ENCODE data around the gene FXR2. TPM values are rescaled to one million over a fixed set of nuclear protein-coding genes. Genes with fewer than 3 reads are reported as not detected.

Gene FXR2
- total RNA-seq, 1 donor from 2014 or later: 108 TPM

DNA sequence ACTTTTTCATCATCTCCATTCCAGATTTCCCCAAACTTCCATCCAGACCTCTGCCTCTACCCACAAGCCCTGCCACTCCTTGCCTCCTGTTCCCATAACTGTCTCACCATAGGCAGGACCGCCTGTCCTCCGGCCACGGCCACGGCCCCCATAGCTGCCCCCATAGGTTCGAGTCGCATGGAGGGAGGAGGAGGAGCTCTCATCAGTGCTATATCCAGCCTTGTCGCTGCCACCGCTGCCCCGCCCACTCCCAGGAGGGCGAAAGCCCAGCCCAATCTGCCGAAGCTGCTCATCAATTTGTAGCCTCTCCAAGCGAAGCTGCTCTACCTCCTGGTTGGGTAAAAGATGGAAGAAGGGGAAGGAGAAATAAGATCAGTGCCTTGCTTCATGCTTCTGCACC, 21.4 kb downstream of the FXR2 start:
- DNase-seq: peak; percentile 64
- Mint-ChIP-seq H3K27ac (ENCODE audit: unreplicated experiment) (peak overlapping the region; percentile 34), H3K27me3 (ENCODE audit: unreplicated experiment) (peaks cover 7% of the 10 kb centered on the region), H3K36me3 (ENCODE audit: unreplicated experiment) (peaks cover under 1% of the 10 kb centered on the region), H3K9me3 (ENCODE audit: unreplicated experiment) (no peaks in the 10 kb centered on the region), H3K4me3 (ENCODE audit: unreplicated experiment) (peak overlapping the region; percentile 17), H3K4me1 (ENCODE audit: low read depth, unreplicated experiment) (peaks cover 15% of the 10 kb centered on the region)
- TF ChIP-seq, protein P1, sequence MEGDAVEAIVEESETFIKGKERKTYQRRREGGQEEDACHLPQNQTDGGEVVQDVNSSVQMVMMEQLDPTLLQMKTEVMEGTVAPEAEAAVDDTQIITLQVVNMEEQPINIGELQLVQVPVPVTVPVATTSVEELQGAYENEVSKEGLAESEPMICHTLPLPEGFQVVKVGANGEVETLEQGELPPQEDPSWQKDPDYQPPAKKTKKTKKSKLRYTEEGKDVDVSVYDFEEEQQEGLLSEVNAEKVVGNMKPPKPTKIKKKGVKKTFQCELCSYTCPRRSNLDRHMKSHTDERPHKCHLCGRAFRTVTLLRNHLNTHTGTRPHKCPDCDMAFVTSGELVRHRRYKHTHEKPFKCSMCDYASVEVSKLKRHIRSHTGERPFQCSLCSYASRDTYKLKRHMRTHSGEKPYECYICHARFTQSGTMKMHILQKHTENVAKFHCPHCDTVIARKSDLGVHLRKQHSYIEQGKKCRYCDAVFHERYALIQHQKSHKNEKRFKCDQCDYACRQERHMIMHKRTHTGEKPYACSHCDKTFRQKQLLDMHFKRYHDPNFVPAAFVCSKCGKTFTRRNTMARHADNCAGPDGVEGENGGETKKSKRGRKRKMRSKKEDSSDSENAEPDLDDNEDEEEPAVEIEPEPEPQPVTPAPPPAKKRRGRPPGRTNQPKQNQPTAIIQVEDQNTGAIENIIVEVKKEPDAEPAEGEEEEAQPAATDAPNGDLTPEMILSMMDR (IDR thresholded peaks at IDR 0.05; ENCODE audit: partially characterized antibody, unreplicated experiment): no peak

- TF ChIP-seq, protein P1 (IDR thresholded peaks at IDR 0.05; ENCODE audit: partially characterized antibody, unreplicated experiment): no peak
- peaks cover 15% of the 10 kb centered on the region for H3K4me1 Mint-ChIP-seq (ENCODE audit: low read depth, unreplicated experiment)
- H3K27me3 Mint-ChIP-seq (ENCODE audit: unreplicated experiment): peaks cover 7% of the 10 kb centered on the region
- no peaks in the 10 kb centered on the region for H3K36me3 Mint-ChIP-seq (ENCODE audit: unreplicated experiment)
- no peak overlapping the region for H3K4me3 Mint-ChIP-seq (ENCODE audit: unreplicated experiment)
- peaks cover 1% of the 10 kb centered on the region for H3K9me3 Mint-ChIP-seq (ENCODE audit: unreplicated experiment)
- DNase-seq: no peak
- H3K27ac Mint-ChIP-seq (ENCODE audit: unreplicated experiment): no peak overlapping the region
Observed at GRCh38 chr17:7592422-7593021, 22.2 kb downstream of the FXR2 start.

- H3K36me3 Mint-ChIP-seq (ENCODE audit: unreplicated experiment): no peaks in the 10 kb centered on the region
- TF ChIP-seq, protein P1 (IDR thresholded peaks at IDR 0.05; ENCODE audit: partially characterized antibody, unreplicated experiment): no peak
- peaks cover 15% of the 10 kb centered on the region for H3K4me1 Mint-ChIP-seq (ENCODE audit: low read depth, unreplicated experiment)
- peaks cover 1% of the 10 kb centered on the region for H3K9me3 Mint-ChIP-seq (ENCODE audit: unreplicated experiment)
- peaks cover 7% of the 10 kb centered on the region for H3K27me3 Mint-ChIP-seq (ENCODE audit: unreplicated experiment)
- no peak for DNase-seq
- H3K4me3 Mint-ChIP-seq (ENCODE audit: unreplicated experiment): no peak overlapping the region
- no peak overlapping the region for H3K27ac Mint-ChIP-seq (ENCODE audit: unreplicated experiment)
Observed at GRCh38 chr17:7591596-7591995, 23.1 kb downstream of the FXR2 start.

DNA sequence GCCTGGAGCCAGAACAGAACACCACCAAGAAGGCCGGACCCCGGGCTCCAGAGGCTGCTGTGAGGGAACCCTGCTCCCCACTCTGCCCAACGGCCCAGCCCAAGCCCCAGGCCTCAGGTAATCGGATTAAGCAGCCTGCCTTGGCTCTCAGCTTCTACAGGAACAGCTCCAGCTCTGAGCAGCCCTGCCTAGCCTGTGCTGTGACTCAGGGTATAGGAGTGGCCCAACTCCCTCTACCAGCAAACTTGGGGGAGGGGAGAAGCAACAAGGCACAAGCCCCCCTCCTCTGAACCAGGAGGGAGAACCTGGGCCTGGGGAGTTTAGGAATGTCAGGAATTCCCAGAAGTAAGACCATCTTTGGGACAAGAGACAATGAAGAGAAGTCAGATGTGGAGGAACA, 24.0 kb downstream of the FXR2 start:
- DNase-seq: no peak
- Mint-ChIP-seq H3K9me3 (ENCODE audit: unreplicated experiment) (peaks cover 1% of the 10 kb centered on the region), H3K36me3 (ENCODE audit: unreplicated experiment) (no peaks in the 10 kb centered on the region), H3K27ac (ENCODE audit: unreplicated experiment) (peak overlapping the region; percentile 59), H3K27me3 (ENCODE audit: unreplicated experiment) (peaks cover 7% of the 10 kb centered on the region), H3K4me3 (ENCODE audit: unreplicated experiment) (no peak overlapping the region), H3K4me1 (ENCODE audit: low read depth, unreplicated experiment) (peaks cover 15% of the 10 kb centered on the region)
- TF ChIP-seq, protein P1 (IDR thresholded peaks at IDR 0.05; ENCODE audit: partially characterized antibody, unreplicated experiment): no peak

DNA sequence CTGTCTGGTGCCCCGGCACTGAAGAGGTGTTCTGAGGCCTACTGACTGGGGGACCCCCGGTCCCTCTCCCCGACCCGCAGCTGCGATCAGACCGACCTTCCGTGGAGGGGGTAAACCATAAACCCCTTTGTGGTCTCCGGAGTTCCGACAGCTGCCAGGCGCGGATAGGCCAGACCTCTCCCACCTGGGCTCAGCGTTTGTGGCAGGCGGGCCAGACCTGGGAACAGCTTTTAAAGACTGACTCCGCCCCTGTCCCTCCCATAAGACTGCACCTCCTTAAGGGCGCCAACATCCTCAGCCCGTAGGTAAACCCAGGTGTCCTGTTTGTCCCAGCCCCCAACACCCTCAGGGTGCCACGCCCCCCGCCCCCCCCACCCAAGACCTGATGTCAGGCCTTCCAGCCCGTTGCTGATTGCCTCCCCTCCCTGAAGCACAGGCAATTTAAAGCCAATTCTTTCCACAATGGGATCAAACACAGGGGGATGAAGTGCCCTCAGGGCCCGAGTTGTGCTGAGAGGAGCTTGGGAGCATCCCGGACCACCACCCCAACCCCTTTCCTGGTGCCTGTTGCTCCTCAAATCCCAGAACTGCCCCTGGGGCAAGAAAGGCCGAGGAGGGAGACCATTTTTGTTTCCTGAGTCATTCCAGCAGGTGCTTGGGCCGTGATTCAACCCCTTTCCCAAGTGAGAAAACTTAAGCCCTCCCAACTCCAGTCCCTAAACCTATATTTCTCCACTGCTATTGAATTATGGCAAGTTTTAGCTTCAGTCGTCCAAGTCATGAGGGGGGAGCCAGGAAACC, 24.6 kb downstream of the FXR2 start, which contains the start of gene SOX15:
Gene SOX15 (minus strand): TSS at position 204 of the 801 bp plus-strand sequence. CDS start 418 bp downstream, outside the sequence.
- no peak for DNase-seq
- Mint-ChIP-seq H3K27me3 (ENCODE audit: unreplicated experiment) (peaks cover 5% of the 10 kb centered on the region), H3K4me1 (ENCODE audit: low read depth, unreplicated experiment) (peaks cover 15% of the 10 kb centered on the region), H3K4me3 (ENCODE audit: unreplicated experiment) (peak within 1 kb of the TSS; percentile 34), H3K9me3 (ENCODE audit: unreplicated experiment) (peaks cover 1% of the 10 kb centered on the region), H3K36me3 (ENCODE audit: unreplicated experiment) (no peaks in the 10 kb centered on the region), H3K27ac (ENCODE audit: unreplicated experiment) (peak within 1 kb of the TSS; percentile 59)
- TF ChIP-seq, protein P1 (IDR thresholded peaks at IDR 0.05; ENCODE audit: partially characterized antibody, unreplicated experiment): no peak
